Activated T-helper 1 cell treated with anti-CD3 and anti-CD28 coated beads, Interleukin-12 subunit alpha, Interleukin-12 subunit beta, Interleukin-2, Interleukin-4 antibody, amounts not matched to agents 30 ng/mL and 10 ng/mL and 1 ng/mL, durations not matched to agents 14 hours and 24 hours and 36 hours (primary cell): ENCODE data around the gene CALML6. TPM values are rescaled to one million over a fixed set of nuclear protein-coding genes. Genes with fewer than 3 reads are reported as not detected.
"Not testable (repeated sequence)": the region's sequence is repeated elsewhere in the genome, so short reads cannot be mapped to it uniquely, and the experiment has no call there.

Experiments
- DNase-seq: peaks from one replicate; pipeline ENCODE4 v3.0.0; 2021; ENCODE audit warnings: low spot score
- H3K27ac Mint-ChIP-seq: one replicate; pipeline ENCODE4 v1.8.0; 2021; ENCODE audit warnings: mild to moderate bottlenecking, mixed read lengths
- H3K27me3 Mint-ChIP-seq: one replicate; pipeline ENCODE4 v1.8.0; 2022; ENCODE audit warnings: mild to moderate bottlenecking, moderate library complexity, mixed read lengths; ENCODE audit not compliant: insufficient read depth
- H3K36me3 Mint-ChIP-seq: one replicate; pipeline ENCODE4 v1.8.0; 2021; ENCODE audit warnings: low read depth, mixed read lengths
- H3K4me1 Mint-ChIP-seq: one replicate; pipeline ENCODE4 v1.8.0; 2021; ENCODE audit warnings: low read depth, mixed read lengths
- H3K4me3 Mint-ChIP-seq: one replicate; pipeline ENCODE4 v1.8.0; 2021; ENCODE audit warnings: mild to moderate bottlenecking, moderate library complexity, mixed read lengths
- H3K9me3 Mint-ChIP-seq: one replicate; pipeline ENCODE4 v1.8.0; 2021; ENCODE audit warnings: mixed read lengths
- intact Hi-C: fragments of 100-400 bp; cut with micrococcal nuclease; formaldehyde crosslinking; loops from one replicate; pipeline ENCODE4 v1.15.1; 2024
- total RNA-seq: library from RNA; stranded (reverse); gene quantifications from 2 replicates; pipeline ENCODE4 v1.2.3, GENCODE V29; 2022

CALML6 gene
- total RNA-seq, 1 donor from 2014 or later = 0.36 TPM

DNA sequence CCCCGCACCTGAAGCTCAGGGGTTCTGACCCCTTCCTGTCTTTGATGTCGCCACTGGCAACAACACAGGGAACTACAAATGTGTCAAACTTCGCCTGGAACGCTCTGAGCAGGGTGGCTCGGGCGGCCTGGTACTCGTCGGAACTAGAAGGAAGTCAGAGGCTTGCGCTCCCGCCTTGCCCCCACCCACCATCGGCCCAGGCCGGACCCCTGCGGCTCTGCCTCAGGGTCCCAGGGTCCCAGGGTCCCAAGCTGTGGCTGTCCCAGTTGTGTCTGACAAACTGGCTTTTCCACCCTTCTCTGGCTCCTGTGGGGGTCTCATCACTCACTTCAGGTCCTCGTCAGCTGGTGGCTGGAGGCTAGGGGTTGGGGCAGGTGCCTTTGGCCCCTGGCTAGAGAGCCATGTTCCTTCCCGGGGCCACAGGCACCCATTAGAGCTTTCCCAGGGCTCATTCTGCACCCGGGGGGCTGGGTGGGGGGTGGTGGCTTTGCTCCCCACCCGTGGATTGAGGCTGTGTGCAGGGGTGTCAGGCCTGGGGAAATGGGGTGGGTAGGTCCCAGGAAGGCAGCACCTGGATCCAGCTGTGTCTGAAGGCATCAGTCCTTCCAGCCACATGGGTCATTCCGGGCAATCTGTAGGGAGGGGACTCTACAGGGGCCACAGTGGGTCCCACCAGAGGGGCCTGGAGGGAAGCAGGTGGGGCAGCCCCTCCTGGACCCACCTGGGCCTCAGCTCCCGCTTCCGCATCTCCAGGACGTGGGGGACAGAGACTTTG lies 12.0 kb downstream of the CALML6 start:
- intact Hi-C loops = no loop called here
- Mint-ChIP-seq H3K27me3 (no peaks in the 10 kb centered on the region), H3K27ac (no peak overlapping the region), H3K36me3 (no peaks in the 10 kb centered on the region), H3K4me1 (no peaks in the 10 kb centered on the region), H3K9me3 (no peaks in the 10 kb centered on the region), H3K4me3 (no peak overlapping the region)
- no peak for DNase-seq

DNA sequence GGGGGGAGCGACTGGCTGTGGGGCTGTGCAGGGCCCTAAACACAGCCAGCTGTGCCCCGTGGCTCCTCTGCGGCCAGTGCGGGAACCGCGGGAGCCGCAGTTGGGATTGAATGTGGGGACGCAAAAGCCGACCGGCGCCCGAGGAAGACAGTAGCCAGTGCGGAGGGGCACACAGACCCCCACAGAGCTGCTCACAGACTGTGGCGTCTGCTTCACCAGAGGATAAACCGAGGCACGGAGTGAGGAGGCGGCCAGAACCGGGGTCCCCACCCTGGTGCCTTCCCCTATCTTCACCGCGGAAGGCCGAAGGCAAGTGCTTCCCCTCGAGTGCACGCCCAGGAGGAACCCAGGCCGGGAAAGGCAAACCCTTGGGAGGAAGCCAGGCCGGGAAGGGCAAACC lies 12.7 kb downstream of the CALML6 start:
- Mint-ChIP-seq H3K36me3 (no peaks in the 10 kb centered on the region), H3K27me3 (no peaks in the 10 kb centered on the region), H3K27ac (no peak overlapping the region), H3K9me3 (no peaks in the 10 kb centered on the region), H3K4me3 (no peak overlapping the region), H3K4me1 (no peaks in the 10 kb centered on the region)
- no peak for DNase-seq
- intact Hi-C loops = no loop called here

DNA sequence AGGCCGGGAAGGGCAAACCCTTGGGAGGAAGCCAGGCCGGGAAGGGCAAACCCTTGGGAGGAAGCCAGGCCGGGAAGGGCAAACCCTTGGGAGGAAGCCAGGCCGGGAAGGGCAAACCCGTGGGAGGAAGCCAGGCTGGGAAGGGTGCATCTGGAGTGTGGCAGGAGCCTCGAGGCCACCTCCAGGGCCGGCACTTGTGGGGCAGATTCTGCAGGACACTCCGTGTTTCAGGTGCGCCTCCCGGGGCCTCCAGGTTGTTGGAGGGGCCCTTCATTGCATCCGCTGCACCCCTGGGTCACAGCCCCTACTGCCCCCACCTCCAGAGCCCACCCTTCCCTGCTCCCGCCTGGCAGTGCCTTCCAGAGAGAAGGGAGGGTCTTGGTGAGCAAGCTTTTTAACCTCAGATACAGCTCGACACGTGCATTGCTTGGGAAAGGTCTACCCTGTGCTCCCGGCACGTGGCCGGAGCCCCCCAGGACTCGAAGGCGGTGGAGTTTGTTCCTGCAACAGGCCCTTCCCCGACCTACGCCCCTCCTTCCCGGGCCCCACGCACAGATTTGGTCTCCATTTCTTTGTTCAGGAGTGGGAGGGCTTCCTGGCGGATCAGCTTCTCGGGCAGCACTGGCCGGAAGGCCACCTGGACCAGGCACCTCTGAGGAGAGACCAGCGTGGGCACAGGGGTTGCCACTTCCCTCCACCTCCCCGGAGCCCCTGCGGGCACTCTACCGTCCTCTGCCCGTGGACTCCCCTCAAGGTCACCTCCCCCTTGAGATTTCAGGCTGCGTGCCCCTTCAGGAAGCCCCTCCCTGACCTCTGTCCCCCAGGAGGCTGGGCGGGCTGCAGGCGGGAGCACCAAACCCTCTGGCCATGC lies 13.4 kb downstream of the CALML6 start:
- Mint-ChIP-seq H3K27ac (no peak overlapping the region), H3K27me3 (no peaks in the 10 kb centered on the region), H3K36me3 (no peaks in the 10 kb centered on the region)

DNA sequence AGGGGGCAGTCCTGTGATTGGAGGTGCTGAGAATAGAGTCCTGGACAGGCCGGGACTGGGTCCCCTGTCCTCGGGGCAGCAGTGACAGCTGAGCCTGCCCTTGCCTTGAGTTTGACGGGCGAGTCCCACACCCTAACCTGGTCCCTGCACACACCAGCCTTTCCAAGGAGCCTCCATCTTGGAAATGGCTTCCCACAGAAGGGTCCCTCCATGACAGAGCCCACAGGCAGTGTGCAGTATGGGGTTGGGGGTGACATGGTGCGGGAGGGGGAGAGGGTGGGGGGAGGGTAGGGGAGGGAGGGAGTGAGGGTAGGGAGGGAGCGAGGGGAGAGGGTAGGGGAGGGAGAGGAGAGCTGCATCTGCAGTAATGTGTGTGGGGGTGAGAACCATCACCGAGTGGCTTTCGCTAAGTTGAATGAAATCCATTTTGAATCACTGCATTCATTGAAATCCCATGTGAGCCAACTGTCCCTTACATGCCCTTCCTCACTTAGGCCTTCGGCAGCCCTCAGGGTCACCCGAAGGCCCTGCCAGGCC lies 14.1 kb downstream of the CALML6 start:
- peaks cover 9% of the 10 kb centered on the region for H3K9me3 Mint-ChIP-seq
- intact Hi-C loops = no loop called here
- no peak overlapping the region for H3K27ac Mint-ChIP-seq
- H3K27me3 Mint-ChIP-seq = no peaks in the 10 kb centered on the region
- H3K4me1 Mint-ChIP-seq = no peaks in the 10 kb centered on the region
- no peak overlapping the region for H3K4me3 Mint-ChIP-seq
- no peak for DNase-seq
- no peaks in the 10 kb centered on the region for H3K36me3 Mint-ChIP-seq

More for the DNA sequence above, 13.4 kb downstream of the CALML6 start:
- H3K4me3 Mint-ChIP-seq = no peak overlapping the region
- no peak for DNase-seq
- intact Hi-C loops = no loop called here
- H3K4me1 Mint-ChIP-seq = no peaks in the 10 kb centered on the region
- H3K9me3 Mint-ChIP-seq = peaks cover 2% of the 10 kb centered on the region

DNA sequence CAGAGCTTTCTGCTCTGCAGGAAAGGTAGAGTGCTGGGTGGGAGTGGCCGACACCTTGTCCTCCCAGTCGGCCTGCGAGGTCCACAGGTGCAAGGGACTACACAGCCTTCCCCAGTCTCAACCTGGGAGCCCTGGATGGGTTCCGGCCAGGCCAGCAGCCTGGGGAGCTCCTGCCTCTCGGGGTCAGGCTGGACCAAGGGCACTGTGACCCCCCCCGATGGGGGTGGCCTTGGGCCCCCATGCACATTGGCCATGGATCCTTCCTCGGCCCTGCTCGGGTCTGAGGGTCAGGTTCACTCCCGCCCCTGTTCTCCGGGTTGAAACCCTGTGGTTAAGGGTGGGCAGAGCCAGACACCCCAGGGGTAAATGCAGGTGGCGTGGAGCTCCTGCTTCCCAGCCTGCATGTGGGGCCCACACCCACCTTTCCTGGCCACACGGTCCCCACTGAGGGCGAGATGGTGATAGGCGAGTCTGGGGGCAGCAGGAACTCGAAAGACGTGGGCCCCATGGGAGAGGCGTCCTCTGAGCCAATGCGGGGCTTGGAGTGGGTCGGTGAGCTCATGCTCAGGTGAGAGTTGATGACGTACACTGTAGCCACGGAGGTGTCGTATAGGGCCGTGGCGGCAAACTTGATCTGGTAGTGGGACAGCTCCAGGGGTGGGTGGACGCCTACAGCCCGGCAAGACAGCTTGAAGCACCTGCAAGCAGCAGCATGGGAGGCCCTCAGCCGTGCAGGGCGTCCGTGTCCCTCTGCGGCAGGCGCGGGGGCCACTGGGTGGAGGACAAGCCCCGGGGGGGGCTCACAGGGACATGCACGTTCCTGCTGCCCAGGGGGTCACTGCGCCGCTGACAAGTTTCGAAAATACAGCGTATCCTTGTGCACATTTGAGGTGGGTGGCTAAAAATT lies 14.8 kb downstream of the CALML6 start:
- no peak for DNase-seq
- intact Hi-C loops = no loop called here

DNA sequence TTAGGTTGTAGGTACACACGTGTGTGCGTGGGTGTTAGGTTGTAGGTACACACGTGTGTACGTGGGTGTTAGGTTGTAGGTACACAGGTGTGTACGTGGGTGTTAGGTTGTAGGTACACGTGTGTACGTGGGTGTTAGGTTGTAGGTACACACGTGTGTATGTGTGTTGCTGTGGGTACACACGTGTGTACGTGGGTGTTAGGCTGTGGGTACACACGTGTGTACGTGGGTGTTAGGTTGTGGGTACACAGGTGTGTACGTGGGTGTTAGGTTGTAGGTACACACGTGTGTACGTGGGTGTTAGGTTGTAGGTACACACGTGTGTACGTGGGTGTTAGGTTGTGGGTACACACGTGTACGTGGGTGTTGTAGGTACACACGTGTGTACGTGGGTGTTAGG lies 19.8 kb downstream of the CALML6 start:
- H3K27ac Mint-ChIP-seq, H3K36me3 Mint-ChIP-seq, intact Hi-C loops, H3K4me3 Mint-ChIP-seq, H3K4me1 Mint-ChIP-seq, H3K27me3 Mint-ChIP-seq, DNase-seq: not testable (repeated sequence)
- peaks cover 25% of the 10 kb centered on the region for H3K9me3 Mint-ChIP-seq

More for the DNA sequence above, 14.8 kb downstream of the CALML6 start:
- no peaks in the 10 kb centered on the region for H3K4me1 Mint-ChIP-seq
- H3K27me3 Mint-ChIP-seq = no peaks in the 10 kb centered on the region
- no peaks in the 10 kb centered on the region for H3K36me3 Mint-ChIP-seq
- H3K9me3 Mint-ChIP-seq = peaks cover 16% of the 10 kb centered on the region
- no peak overlapping the region for H3K4me3 Mint-ChIP-seq
- no peak overlapping the region for H3K27ac Mint-ChIP-seq

DNA sequence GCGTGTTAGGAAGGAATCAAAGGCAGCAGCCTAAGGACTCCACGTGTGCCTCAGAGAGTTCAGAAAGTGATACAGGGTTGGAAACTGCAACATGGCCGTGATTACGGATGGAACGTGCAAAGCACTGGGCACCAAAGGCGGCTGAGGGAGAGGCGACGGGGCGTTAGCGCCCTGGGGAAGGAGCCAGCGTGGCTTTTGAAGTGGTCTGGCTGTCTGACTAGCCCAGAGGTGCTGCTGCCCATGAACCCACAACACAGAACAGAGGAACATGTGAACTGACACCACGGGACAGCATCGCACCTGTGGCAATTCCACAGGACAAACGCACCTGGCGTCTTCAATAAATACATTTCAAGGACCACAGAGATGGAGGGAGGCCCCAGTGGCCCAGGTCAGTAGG lies 22.0 kb downstream of the CALML6 start:
- H3K27ac Mint-ChIP-seq = no peak overlapping the region
- H3K36me3 Mint-ChIP-seq = no peaks in the 10 kb centered on the region
- peaks cover 25% of the 10 kb centered on the region for H3K9me3 Mint-ChIP-seq
- no peak overlapping the region for H3K4me3 Mint-ChIP-seq
- no peaks in the 10 kb centered on the region for H3K4me1 Mint-ChIP-seq
- H3K27me3 Mint-ChIP-seq = no peaks in the 10 kb centered on the region
- intact Hi-C loops = no loop called here
- no peak for DNase-seq

DNA sequence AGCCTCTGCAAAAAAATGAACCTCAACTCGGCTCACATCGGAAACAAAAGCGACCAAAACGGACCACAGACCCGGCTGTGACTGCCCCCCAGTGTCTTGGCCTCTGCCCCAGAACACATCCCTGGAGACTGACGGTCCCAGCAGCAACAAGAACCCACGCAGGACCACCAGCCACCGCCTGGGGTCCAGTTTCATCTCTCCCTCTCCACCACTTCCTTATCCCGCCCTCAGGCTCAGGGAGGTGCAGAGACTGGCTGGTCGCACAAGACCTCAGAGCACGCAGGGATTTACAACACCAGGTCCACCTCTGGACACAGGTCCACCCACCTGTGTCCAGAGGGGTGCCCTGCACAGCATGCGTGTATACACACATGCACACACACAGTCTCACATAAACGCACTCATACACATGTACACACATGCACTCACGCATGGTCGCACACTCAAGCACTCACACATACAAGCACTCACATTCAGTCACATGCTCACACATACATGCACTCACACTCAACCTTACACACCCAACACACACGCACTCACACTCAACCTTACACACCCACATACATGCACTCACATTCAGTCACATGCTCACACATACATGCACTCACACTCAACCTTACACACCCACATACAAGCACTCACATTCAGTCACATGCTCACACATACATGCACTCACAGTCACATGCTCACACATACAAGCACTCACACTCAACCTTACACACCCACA lies 22.7 kb downstream of the CALML6 start:
- DNase-seq = no peak
- Mint-ChIP-seq H3K4me1 (no peaks in the 10 kb centered on the region), H3K27ac (no peak overlapping the region), H3K27me3 (no peaks in the 10 kb centered on the region), H3K9me3 (peaks cover 25% of the 10 kb centered on the region), H3K4me3 (no peak overlapping the region), H3K36me3 (no peaks in the 10 kb centered on the region)
- intact Hi-C loops = no loop called here

DNA sequence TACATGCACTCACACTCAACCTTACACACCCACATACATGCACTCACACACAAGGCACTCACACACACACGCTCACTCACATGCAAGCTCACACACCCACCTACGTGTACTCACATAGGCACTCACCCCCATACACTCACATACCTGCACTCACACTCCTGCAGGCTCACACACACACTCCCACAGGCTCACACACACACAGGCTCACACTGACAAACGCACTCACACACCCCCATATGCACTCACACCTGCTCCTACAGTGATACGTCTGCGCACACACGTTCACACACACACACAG lies 23.2 kb downstream of the CALML6 start:
- Mint-ChIP-seq H3K9me3 (peaks cover 25% of the 10 kb centered on the region), H3K4me3 (no peak overlapping the region), H3K27me3 (no peaks in the 10 kb centered on the region), H3K27ac (no peak overlapping the region), H3K36me3 (no peaks in the 10 kb centered on the region), H3K4me1 (no peaks in the 10 kb centered on the region)
- no peak for DNase-seq
- intact Hi-C loops = no loop called here

DNA sequence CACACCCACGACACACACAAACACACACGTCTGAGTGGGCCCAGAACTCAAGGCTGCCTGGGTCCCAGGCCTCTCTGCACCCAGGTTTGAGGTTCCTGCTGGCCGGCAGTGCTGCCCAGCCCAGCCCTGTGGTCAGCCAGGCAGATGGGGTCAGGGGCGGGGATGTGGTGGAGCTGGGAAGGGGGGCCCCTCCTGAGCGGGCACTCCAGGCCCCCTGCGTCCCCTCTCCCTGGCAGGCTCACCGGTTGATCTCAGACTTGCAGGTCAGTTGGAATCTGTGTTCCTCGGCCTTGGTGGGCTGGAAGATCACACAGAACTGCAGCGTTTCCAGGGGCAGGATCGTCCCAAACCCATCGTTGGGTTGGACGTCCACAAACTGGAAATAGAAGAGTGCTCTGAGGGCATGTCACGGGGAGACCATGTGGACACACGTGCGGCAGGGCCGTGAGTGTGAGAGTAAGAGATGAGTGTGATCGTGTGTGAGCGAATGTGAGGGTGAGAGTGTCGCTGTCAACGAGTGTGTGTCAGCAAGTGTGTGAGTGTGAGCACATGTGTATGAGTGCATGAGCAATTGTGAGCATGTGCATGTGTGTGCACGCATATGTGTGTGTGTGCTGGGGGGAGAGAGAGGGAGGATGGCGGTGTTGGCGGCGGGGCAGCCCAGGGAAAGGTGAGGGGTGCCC lies 23.7 kb downstream of the CALML6 start:
- Mint-ChIP-seq H3K36me3 (no peaks in the 10 kb centered on the region), H3K4me3 (no peak overlapping the region), H3K27ac (no peak overlapping the region), H3K27me3 (no peaks in the 10 kb centered on the region), H3K4me1 (no peaks in the 10 kb centered on the region), H3K9me3 (peaks cover 20% of the 10 kb centered on the region)
- no peak for DNase-seq
- intact Hi-C loops = no loop called here

DNA sequence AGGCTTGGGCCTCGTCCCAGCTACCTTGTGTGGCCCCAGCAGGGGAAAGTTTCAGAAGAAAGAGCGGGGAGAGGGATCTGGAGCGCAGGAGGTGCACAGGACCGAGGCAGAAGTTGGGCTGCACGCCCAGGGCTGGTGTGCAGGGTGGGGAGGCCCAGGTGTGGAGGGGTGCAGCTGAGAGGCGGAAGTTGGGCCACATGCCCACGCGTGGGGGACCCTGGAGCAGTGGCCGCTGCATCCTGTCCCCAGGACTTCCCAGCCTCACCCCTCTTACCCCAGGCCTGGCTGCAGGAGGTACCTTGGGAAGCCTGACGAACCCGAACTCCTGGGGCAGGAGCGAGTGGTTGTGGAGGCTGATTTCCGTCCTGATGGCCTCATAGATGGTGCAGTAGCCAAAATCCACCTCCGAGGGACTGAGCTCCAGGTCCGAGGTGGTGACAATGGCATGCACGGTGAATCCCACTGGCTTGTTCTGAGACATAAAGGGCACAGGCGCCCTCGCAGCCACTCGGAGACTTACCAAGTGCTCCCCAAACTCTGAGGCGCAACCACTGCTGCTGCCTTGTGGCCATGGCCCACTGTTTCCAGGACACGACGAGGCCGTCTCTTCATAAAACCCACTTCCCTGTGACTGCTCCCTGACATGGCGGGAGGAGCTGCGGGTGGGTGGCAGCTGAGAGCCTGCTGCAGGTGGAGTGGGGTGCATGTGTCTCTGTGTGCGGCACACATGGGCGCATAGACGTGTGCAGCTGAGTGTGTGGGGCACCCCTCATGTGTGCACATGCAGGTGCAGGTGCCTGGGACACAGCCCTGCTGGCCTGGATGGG lies 24.4 kb downstream of the CALML6 start:
- intact Hi-C loops = loop anchor here (5.0 kb wide), 1 partner anchor 108 kb away; no protein-coding TSS in a partner anchor
- Mint-ChIP-seq H3K4me3 (no peak overlapping the region), H3K9me3 (peaks cover 13% of the 10 kb centered on the region), H3K36me3 (no peaks in the 10 kb centered on the region), H3K27ac (no peak overlapping the region), H3K4me1 (no peaks in the 10 kb centered on the region), H3K27me3 (no peaks in the 10 kb centered on the region)
- DNase-seq = no peak
